ENCODE data around the gene LACTBL1.

LACTBL1 gene

DNA sequence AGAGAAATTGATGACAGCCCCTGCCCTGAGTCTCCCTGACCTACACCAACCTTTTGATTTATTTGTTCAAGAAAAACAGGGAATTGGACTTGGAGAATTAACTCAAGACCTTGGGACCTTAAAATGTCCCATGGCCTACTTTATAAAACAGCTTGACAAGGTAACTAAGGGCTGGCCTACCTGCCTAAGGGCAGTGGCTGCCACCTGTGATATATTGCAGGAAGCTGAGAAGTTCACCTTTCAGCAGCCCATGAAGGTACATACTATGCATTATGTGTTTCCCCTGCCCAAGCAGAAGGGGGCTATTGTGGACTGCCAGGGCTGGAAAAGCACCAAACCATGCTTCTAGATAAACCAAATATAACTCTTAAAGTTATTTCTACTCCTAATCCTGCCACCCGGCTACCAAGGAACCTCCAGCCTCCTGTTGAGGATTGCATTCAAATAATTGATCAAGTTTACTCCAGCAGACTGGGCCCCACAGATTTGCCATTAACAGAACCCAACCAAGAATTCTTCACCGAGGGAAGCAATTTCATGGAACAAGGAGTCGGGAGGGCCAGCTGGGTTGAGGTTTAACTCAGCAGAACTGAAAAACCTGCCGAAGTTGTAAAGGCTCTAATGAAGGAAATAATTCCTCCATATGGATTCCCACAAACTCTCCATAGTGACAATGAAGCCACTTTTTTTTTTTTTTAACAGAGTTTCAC is 28.2 kb downstream of the LACTBL1 start:
- no peak for DNase-seq (ENCODE audit: low read depth)

GRCh38 chr1:22941257-22941656 is 31.4 kb downstream of the LACTBL1 start:
- no peak for DNase-seq (ENCODE audit: low read depth)

DNA sequence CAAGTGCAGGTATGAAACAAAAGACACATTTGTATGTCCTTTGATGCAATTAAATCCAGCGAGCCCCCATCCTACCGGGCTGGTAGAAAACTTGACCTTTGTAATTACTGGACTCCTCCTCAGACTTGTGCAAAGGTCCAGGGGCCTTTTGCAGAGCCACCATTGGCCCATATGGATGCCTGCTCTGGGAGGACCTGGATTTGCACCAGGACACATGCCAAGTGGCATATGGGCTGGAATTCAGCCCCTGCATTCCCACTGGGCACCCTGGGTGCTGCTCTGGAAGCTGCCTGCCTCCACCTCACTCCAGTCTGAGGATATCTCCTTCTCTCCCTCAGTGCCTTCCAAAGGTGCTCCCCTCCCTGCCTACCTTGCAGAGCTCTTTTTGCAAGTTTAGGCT is 36.0 kb downstream of the LACTBL1 start:
- DNase-seq (ENCODE audit: low read depth) = no peak

DNA sequence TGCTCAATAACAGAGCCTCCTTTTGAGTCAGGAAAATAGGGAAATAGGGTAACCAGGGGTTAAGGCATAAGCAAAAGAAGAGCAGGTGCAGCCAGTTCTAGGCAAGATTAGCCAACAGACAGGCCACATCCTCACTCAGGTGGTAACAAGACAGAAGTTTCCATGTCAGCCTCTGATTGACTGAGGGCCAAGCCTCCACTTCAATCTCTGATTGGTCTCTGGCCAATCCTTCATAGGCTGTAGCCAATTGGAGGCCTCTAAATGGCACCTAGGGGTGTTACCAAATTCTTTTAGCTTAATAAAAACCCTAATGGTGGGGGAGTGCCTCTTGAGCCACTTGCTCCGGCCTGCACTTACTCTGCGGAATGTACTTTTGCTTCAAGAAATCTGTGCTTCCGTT is 37.2 kb downstream of the LACTBL1 start:
- DNase-seq (ENCODE audit: low read depth) = no peak

- DNase-seq (ENCODE audit: low read depth) = no peak
Observed at GRCh38 chr1:22932803-22933470, 39.7 kb downstream of the LACTBL1 start.

GRCh38 chr1:22930240-22930912 is 42.3 kb downstream of the LACTBL1 start:
- DNase-seq (ENCODE audit: low read depth) = no peak

DNA sequence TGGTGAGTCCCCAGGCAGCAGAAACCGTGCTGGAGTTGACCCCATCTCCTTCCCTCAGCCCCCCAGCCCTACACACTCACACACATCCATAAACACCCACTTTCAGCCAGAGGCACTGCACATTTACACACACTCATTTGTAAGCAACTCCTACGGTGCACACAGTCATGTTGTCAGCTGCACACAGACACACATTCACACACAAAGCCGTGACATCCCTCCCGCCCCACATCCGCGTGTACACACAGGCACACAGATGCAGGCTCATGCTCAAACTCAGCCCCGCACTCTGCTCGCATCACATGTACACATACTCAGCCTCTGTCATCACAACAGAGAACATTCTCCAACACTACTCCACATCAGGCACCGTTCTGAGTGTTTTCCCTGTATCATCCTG is 47.6 kb downstream of the LACTBL1 start:
- DNase-seq (ENCODE audit: low read depth) = no peak

- no peak for DNase-seq (ENCODE audit: low read depth)
Observed at GRCh38 chr1:22922640-22923039, 50.0 kb downstream of the LACTBL1 start.

DNA sequence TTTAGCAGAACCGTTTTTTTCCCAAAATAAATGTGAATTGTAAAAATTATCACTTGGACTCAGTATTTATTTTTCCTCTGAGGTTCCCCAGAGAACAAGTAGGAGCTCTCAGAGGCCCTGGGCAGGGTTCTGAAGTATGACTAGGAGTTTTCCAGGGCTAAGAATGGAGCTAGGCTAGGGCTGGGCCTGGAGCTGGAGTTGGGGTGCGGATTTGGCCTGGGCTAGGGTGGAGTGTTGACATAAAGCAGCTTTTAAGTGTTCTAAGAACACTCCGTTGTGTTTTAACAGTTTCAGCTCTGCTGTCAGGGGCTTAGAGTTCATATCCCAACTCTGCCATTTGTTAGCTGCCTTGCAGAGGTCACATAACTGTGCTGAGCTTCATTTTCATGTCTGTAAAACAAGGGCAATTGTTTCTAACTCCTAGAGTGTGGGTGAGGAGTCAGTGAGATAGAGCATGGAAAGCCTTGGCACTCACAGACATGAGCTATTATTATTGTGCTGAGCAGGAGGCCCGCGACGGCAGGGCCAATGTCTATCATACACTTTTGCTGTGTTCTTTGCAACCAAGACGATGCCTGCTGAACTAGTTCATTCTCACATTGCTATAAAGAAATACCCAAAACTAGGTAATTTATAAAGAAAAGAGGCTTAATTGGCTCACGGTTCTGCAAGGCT is 51.1 kb downstream of the LACTBL1 start:
- no peak for DNase-seq (ENCODE audit: low read depth)

DNA sequence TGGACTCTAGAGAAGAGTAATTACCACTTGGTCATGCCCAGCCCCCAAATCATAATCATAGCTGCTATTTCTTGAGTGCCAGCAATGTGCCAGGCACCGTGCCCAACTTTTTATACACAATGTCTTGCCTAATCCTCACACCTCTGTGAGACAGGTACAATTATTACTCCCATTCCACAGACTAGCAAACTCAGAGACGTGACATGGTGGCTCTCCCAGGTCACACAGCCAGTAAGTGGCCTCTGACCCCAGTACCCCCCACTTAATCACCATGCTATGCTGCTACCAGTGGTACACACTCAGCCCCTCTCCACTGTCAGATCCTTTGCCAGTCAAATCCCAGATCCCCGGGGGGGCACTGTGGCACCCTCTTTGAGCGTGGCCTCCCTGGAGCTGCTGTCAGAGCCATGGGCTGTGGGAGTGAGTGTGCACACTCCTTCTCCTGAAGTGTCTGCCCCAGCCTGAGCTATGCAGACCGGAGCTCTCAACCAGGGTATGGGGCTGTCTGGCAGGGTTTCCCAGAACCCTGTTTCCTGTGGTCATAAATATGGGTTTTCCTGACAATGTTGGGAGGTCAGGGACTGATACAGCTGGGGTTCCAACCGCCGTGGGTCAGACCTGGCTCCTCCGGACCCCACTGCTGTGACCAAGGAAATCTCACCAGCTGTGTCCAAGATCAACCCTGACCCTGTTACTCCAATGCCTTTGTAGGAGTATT is 51.8 kb downstream of the LACTBL1 start:
- DNase-seq (ENCODE audit: low read depth) = no peak

DNA sequence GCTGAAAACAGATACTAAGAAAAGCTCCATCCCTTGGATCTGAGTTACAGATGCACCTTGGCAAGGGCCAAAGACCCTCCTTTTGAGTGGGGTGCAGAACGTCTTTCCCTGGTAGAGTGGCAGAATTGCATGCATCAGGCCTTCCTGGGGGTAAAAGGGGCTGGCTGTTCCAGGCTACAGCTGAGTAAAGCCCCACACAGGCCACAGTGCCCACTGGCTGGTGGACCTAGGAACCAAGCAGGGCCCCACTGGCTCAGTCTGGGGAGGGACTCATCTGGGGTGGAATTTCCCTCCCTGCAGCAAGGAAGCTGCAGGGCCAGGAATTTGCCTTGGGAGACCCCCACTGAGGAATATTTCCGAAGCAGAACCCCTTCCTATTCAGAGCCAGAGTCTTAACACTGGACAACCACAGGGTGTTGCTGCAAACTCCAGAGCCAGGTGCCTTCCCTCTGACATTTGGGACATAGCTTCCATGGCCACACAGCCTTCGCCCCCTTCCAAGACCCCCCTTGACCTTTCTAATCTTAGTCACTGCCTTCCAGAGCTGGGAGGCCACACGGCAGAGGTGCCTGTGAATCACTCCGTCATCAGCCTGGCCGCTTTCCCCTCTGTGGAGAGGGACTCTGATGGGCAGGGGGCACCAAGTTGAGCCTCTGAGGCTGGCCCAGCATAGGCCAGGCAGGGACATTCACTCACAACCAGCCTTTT is 52.5 kb downstream of the LACTBL1 start:
- DNase-seq (ENCODE audit: low read depth) = no peak

DNA sequence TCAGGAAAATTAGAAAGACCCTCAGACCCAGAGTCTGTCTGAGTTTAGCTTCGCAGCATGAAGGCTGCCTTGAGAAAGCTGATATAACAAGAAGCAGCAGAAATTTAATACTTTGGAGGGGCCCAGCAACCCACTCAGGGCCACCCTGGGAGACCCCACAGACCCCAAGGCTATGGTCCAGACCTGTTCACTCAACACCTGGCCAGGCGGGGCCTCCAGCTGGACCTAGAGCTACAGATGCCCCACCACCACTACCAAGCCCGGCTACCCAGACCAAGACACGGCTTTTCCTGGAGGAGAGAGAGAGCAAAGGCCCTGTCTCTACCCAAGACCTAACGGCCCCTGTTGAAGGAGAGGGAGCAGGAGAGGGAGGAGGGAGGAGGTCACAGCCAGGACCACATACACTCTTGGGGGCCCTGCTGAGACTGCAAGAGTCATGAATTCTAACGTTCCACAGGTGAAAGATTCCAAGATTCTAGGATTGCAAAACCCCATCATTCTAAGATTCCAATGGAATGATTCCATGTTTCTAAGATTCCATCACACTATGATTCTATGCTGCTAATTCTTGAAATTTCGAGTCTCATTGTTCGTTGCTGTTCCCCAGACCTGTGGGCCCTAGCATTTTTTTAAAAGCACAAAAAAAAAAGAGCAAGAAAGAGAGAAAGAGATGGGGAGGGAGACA is 53.2 kb downstream of the LACTBL1 start:
- no peak for DNase-seq (ENCODE audit: low read depth)

DNA sequence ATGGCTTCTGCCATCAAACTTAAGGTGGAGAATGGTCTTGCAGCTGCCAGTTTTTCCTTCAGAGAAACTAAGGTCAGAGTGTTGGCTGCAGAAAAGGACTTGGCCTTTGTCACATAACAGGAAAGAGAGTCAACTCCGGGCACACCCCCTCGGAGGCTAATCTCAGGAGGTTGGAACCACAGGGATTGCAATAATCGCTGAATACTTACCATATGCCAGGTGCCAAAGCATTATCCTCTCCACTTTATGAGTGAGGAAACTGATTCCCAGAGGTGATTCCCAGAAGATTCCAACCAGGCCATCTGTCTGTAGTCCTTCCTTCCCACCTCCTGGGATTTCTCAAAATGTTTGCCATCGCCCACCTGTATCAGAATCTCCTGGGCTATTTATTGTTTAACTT is 54.0 kb downstream of the LACTBL1 start:
- DNase-seq (ENCODE audit: low read depth) = no peak

- no peak for DNase-seq (ENCODE audit: low read depth)
Observed at GRCh38 chr1:22917989-22918388, 54.7 kb downstream of the LACTBL1 start.

DNA sequence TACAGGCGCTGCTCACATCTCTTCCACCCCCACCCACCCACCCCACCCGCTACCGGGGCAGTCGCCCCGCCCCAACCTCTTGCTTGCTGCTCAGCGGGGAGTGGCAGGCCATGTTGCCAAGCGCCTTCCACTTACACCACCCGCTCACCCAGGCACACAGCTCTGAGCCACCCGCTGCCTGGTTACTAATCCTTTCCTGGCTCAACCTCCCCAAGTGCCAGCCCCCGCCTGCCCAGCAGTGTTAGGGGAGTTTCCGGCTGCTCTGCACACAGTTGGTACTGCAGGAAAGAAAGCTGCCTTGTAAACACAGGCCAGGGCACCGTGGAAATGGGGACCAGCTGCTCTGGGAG is 56.2 kb downstream of the LACTBL1 start:
- DNase-seq (ENCODE audit: low read depth) = no peak

DNA sequence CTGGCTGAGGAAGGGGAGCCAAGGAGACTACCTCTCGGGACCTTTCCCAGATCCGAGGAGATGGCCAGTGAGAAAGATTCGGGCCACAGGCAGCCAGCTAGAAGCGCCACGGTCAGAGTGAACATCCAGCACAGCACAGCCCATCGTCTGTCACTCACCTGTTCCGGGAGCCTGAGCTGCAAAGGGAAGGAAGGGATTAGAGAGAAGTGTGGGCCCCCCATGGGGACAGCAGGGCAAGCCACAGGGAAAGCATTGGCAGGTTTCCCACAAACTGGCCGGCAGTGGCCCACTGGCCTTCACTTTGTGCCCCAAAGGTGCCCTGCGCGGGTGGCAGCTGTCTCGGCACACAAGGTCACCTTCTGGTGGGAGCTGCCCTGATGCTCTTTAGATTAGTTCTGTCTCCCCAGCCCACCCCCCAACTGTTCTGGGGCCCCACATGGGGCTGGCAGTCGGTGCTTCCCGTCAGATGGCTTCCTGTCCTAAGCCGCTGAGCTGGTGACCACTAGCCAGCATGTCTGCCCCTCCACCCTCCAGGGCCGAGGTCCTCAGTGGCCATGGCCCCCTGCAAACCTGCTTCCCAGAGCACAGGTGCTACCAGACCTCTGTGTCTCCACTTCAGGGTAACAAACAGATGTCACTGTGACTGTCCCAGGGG is 56.7 kb downstream of the LACTBL1 start:
- no peak for DNase-seq (ENCODE audit: low read depth)

GRCh38 chr1:22915231-22915630 is 57.4 kb downstream of the LACTBL1 start:
- DNase-seq (ENCODE audit: low read depth) = no peak

DNA sequence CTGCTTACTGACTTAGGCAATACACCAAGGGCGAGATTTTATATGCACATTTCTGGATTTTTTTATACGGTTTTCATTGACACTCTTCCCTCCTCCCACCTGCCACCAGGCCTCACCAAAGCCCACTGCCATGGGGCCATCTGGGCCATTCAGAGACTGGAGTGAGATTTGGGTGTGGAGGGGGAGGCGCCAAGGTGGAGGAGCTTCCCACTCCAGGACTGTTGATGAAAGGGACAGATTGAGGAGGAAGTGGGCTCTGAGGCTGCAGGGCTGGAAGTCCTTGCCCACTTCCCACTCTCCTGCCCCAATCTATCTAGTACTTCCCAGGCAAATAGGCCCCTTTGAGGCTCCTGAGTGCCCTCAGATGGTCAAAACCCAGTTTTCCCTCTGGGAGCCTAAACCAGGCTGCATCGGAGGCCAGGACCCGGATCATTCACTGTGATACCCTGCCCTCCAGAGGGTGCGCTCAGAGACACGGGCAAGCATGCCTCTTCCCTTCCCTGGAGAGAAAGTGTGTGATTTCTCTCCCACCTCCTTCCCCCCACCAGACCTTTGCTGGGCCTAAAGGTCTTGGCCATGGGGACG is 57.9 kb downstream of the LACTBL1 start:
- no peak for DNase-seq (ENCODE audit: low read depth)

GRCh38 chr1:22914156-22914555 is 58.5 kb downstream of the LACTBL1 start:
- DNase-seq (ENCODE audit: low read depth) = no peak

Data from T follicular helper cell (primary cell).